ENCODE results near the gene C16orf74.

C16orf74 gene

GRCh38 chr16:85750827-85751697, at the start of gene C16orf74:
TSS of gene C16orf74 (minus strand) at chr16:85751096. CDS start at chr16:85735217, 15,879 bp downstream.
- DNase-seq, result no peak

- DNase-seq, result no peak
Observed at GRCh38 chr16:85800321-85800669, 49.4 kb upstream of the C16orf74 start.

- peak; percentile 83 for DNase-seq
Observed at GRCh38 chr16:85799497-85800320, 48.8 kb upstream of the C16orf74 start, which contains the start of the genes COX4I1 and EMC8. TSS of gene COX4I1 (plus strand) at chr16:85799695. CDS start at chr16:85801206, 1,511 bp downstream. TSS of gene EMC8 (minus strand) at chr16:85799544. CDS start at chr16:85799295, 249 bp downstream.

GRCh38 chr16:85798901-85799496, 48.1 kb upstream of the C16orf74 start:
- DNase-seq, result no peak

- DNase-seq, result no peak
Observed at GRCh38 chr16:85798283-85798776, 47.4 kb upstream of the C16orf74 start.

- DNase-seq, result no peak
Observed at GRCh38 chr16:85796599-85796998, 45.7 kb upstream of the C16orf74 start.

GRCh38 chr16:85796152-85796551, 45.3 kb upstream of the C16orf74 start:
- no peak for DNase-seq

- no peak for DNase-seq
Observed at GRCh38 chr16:85794696-85795095, 43.8 kb upstream of the C16orf74 start.

- no peak for DNase-seq
Observed at GRCh38 chr16:85793662-85794298, 42.9 kb upstream of the C16orf74 start.

- DNase-seq, result no peak
Observed at GRCh38 chr16:85789773-85790172, 38.9 kb upstream of the C16orf74 start.

GRCh38 chr16:85788819-85789218, 37.9 kb upstream of the C16orf74 start:
- DNase-seq, result no peak

- no peak for DNase-seq
Observed at GRCh38 chr16:85785927-85786326, 35.0 kb upstream of the C16orf74 start.

GRCh38 chr16:85784813-85785212, 33.9 kb upstream of the C16orf74 start:
- DNase-seq, result no peak

- no peak for DNase-seq
Observed at GRCh38 chr16:85783441-85783840, 32.5 kb upstream of the C16orf74 start.

GRCh38 chr16:85782451-85782850, 31.6 kb upstream of the C16orf74 start:
- DNase-seq, result no peak

- peak; percentile 8 for DNase-seq
Observed at GRCh38 chr16:85781695-85782370, 30.9 kb upstream of the C16orf74 start.

- DNase-seq, result no peak
Observed at GRCh38 chr16:85781156-85781555, 30.3 kb upstream of the C16orf74 start.

GRCh38 chr16:85780281-85780680, 29.4 kb upstream of the C16orf74 start:
- no peak for DNase-seq

GRCh38 chr16:85778873-85779272, 28.0 kb upstream of the C16orf74 start:
- no peak for DNase-seq

- no peak for DNase-seq
Observed at GRCh38 chr16:85777583-85778310, 26.9 kb upstream of the C16orf74 start.

- DNase-seq, result no peak
Observed at GRCh38 chr16:85774811-85775210, 23.9 kb upstream of the C16orf74 start.
